Putamen (tissue), 1 donor: Measurements from ENCODE around the gene FUT8.

Experiments used
- DNase-seq: peaks from one replicate; pipeline ENCODE4 v3.0.0-alpha.2; 2016; ENCODE audit warnings: low spot score

FUT8 gene

DNA sequence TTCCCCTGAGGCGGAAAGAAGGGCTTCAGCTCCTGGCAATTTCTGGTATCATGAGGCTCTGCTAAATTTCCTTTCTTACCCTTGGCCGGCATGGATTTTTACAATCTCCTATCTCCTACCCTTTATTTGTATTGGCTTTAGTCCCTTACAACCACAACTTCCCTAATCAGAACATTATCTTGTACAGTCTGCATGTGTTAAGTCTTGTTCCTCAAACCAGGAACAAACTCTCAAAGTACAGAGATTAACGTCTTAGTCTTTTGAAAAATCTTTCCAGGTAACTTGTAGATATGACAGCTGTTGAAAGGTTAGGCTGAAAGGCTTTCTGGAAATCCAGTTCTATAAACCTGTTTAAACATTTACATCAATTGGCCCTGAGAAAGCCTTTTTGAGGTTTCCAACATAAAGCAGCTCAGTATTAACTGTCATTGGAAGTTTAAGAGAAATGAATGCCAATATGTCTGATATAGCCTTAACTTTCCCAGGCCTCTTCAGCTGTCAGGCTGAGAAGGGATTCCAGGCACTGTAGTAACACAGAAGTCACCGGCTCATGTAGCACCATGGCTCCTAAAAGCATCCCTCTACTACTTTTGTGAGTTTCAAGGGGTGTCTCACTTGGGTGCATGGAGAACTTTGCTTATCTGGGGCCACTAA, 360.5 kb downstream of the FUT8 start:
- DNase-seq, result no peak

DNA sequence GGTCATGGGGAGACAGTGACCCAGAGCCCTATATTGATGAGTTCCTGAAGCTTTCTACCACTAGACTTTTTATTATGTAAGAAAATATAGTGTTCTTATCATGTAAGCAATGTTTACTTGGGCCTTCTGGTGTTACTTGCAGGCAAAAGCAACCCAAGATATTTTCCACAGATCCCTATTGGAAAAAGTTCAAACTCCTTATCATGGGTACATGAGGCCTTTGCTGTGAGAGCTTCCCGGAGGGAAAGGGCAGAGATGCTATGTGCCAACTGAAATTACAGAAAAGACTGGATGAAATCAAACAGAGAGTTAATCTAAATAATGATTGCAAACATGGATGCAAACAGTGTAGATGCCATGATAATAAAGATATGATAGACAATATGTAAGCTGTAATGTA, 361.5 kb downstream of the FUT8 start:
- DNase-seq, result no peak

DNA sequence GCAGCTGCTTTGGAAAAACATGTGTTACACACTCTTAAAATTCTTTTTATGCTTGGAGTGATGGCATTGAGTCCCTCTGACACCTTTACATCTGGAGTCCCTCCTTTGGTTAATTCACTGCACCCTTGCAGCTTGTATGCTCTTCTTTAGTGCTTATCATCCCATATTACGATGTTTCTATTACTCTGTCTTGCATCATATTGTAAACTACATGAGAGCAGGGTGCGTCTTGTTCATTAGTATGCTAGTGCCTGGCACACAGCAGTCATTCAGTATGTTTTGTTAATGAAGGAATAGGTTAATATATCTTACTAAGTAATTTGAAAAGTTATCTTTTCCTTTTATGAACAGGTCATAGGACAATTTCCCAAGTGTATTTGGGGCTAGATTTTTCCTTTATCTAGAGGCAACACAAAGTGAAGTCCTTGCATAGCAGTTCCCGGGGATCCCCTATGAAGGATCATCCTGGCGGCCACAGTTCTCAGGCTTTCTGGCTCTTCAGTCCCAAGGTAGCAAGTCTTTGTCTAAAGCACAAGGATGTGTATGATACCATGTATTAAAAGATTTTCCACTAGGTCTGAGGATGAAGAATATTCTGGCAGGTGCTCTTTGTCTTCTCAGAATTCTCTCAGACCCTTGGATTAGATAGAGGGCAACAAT, 363.8 kb downstream of the FUT8 start:
- DNase-seq, result no peak

DNA sequence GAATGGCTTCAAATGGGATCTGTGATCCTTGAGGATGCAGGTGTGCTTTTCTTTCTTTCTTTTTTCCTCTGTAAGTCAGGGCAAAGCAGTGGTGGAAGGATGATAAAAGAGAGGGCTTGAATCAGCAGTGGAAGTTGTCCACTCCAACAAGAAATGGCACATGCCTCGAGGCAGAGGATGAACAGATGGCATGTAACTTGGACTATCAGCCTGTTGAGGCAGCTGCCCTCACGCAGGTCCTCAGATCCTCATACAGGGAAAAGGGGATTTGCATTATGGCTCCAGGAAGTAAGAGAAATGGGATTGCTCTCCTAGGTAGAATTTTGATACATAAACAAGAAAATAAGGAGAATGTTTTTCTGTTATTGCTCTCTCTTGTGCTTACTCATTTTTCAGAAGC, 368.0 kb downstream of the FUT8 start:
- DNase-seq, result no peak

DNA sequence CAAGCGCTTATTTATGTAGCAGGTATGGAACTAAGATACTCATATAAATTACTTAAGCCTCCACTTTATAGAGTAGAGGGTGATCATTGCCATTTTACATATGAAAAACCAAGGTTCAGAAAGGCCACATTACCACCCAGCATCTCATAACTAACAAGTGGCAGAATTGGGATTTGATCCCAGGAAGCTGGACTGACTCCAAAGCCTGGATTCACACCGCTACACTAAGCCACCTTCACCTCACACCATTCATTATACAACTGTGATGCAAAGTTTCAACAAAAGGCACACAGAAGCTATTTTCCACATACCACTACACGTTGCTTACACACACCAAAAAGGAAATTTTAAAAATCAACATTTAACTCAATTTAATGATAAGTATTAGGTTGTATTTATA, 370.6 kb downstream of the FUT8 start:
- DNase-seq, result no peak

DNA sequence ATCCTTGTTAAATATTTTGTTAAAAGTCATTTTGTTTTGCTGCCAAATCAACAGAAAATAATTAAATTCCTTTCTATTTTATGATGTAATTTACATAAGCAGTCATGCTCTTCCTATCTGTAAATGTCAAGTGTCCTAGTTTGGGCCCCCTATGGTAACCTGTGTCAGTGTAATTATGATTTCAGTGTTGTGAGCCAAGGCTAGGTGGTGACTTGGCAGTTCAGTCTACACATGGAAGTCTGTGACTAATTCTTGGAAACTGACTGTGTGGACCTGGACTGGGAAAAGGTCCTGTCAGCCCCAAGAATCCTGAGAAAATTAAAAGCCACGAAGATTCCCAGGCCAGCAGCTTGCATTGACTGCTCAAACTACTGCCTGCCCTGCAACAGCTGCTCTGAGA, 371.0 kb downstream of the FUT8 start:
- DNase-seq, result no peak

DNA sequence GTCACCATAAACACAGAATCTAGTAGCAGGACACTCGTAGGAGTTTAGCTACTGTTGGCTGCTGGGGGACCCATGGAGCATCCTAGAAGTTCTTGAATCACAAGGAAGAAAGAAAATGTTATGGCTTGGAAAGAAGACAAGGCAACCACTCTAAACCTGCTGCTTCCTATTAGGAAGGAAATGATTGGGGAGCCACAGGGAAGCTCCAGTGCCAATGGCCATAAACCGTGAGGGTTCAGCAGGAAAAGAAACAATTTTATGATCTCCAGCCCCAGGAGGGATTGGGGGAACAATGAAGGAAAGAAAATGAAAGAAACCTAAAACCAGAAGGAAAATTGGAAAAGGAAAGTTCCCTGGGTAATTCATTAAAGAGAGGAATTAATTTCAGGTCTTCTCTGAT, 372.0 kb downstream of the FUT8 start:
- no peak for DNase-seq

DNA sequence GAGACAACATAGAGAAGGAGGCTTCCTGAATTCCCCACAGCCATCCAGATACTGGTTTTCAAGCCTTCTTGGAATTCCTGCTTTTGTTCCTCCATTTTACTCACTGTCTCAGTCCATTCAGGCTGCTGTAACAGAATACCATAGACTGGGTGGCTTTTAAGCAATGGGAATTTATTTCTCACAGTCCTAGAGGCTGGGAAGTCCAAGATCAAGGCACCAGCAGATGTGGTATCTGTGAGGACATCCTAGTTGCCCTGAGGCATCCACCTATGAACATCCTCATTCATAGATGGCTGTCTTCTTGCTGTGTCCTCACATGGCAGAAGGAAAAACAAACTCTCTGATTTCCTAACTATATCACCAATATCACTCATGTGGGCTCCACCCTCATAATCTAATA, 374.9 kb downstream of the FUT8 start:
- DNase-seq, result no peak

DNA sequence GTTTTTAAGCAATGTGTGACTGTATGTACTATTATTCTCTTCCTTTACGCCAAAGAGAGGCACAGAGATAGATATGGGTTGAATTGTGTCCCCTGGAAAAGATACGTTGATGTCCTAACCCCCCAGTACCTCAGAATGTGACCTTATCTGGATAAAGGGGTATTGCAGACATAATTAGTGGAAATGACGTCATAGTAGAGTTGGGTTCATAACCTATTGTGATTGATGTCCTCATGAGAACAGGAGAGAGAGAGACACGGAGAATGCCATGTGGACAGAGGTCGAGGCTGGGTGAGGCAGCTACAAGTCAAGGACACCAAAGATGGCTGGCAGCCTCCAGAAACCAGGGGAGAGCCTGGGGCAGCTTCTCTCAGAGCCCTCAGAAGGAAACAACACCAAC, 376.3 kb downstream of the FUT8 start:
- no peak for DNase-seq

DNA sequence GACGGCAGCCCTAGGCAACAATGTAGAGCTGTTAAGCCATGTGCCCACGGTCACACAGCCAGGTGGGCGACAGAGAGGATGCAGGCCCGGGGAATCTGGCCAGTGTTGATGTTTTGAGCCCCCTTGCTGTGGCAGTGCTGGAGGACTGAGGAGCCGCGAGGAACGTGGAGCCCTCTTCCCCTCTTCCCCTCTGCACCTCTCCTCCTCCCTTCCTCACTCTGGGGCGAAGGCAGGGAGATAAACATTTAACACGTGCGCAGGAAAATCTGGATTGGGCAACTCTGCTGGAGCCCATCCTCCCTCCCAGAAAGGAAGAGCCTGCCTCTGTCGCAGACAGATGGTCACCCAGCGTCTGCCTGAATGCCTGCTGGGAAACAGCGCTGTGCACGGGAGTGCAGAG, 376.8 kb downstream of the FUT8 start:
- DNase-seq, result no peak

DNA sequence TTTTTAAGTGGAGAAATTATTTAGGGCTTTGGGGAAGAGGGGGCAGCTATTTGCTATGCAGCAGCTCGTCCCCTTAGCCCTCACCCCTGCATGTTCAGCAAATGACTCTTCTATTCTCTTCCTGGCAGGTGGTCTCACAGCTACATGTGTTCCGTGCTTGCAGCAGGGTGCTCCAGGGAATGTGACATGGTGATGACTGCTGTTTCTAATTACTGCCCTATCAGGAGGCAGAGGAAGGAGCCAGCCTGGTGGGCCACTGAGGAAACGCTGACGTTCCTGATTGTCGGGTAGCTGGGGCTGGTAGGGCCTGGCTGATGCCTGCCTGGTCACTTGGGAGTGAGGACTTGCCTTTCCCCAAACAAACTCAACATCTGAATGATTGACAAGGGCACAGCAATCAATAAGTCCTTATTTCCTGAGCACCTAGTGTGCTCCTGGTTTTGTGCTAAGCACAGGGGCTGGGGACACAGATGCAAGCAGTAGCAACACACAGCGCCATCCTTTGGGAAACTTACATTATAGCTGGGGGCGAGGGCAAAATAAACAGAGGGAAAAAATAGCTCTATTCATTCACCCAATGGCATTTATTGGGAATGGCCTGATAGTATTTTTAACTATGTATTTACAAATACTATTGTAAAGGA, 377.8 kb downstream of the FUT8 start:
- DNase-seq, result no peak

DNA sequence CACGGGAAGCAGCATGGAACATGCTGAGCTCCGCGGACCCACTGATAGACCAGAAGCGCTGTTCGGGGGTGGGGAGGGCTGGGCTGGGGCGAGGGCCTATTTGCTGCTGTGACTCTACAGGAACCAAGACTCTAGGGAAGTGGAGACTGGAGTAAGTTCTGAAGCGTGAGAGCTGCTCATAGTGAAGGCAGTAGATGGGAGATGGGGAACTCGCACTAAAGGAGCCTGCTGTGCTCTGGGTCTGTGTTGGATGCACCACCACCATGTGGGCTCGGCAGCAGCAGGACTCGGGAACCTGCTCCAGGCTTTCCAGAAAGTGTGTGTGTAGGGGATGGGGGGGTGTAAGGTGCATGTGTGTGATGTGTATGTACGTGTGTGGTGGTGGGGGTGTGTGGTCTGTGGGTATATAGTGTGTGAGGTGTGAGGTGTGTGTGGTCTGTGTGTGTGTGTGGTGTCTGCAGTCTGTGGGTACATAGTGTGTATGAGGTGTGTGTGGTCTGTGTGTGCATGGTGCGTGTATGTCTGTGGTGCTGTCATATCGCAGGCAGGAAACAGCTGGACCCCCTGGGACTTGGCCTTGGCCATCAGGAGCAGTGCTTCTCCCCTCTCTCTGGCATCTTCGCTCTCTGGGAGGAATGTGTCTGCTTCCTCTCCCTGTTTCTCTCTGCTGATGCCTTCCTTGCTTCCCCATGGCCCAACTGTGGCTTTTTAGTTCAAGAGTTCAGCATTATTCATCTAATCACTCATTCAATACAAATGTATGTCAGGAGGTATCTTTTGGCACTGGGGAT, 378.9 kb downstream of the FUT8 start:
- DNase-seq, result no peak

DNA sequence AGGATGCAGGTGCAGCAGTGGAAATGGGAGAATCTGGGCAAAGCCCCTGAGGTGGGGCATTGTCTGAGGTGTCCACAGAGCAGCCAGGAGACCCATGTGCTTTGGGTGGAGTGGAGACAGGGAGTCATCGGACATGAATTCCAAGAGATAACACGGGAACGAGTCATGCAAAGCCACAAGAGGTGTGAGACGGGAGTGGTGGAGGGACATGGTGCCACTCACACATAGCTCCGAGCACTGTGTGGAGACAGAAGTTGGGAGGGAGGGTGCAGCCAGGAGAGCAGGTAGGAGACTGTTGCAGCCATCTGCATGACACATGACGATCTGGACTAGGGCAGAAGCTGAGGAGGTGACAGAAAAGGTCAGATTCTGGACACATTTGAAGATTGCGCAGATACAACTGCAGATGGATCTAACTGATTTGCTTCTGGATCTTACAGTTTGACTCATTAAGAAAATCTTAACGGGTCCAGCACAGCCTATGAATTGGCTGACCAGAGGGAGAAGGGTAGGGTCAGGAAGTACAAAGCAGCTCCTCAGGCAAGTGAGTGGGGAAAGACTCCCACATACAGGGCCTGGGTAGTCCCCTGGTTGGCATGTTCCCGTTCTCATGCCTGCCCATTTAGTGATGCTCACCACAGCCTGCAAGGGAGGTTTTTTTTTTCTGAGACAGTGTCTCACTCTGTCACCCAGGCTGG, 379.8 kb downstream of the FUT8 start:
- DNase-seq, result no peak
